Activated T-helper 1 cell treated with Interleukin-2 at 50 U/mL for 16 hours (primary cell): ENCODE results near the gene CPNE6.

Experiments
- DNase-seq: peaks from one replicate; pipeline ENCODE4 v3.0.0-alpha.2; 2020; ENCODE audit warnings: low read depth

The CPNE6 gene

DNA sequence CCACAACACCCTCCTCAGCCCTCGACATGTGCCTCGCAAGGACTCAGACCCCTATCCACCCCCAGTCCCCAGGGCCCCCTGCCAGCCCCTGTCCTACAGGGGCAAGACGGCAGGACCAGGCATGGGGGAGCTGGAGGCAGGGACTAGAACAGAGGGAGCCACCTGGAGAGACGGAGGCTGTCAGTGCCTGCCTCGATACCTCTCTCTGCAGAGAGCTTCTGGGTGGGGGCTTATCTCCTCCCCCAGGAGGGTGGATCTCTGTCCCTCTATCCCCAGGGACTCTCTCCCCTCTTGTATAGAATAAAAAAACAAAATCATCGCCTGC lies 2.0 kb upstream of the CPNE6 start:
- DNase-seq, result no peak

- no peak for DNase-seq
Observed at GRCh38 chr14:24070285-24071143, 848 bp upstream of the CPNE6 start.

DNA sequence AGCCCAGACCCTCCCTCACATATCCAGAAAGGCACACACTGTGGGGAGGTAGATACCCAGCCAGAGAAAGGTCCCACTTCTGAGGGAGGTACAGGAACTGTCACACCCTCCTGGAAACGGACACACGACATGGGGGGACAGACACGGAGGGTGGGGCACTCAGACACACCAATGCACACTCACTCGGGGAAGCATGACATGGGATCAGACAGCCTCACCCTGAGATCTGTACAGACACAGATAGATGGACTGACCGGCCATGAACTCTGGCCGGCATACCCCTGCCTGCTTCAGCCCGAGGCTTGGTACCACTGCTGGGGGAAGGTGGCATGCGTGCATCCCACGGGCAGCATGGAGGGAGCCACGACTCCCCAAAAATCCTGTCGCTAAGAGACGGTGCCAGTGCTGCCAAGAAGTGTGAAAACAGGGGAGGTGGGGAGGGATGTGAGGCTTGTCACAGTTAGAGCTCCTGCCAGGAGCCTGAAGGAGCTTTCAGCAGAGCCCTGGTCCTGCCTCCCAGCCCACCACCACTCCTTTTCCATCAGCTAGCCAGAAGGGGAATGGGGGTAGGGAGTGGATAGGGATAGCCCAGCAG lies 571 bp downstream of the CPNE6 start:
- DNase-seq, result no peak

- DNase-seq, result no peak
Observed at GRCh38 chr14:24072436-24072835, 1.1 kb downstream of the CPNE6 start.

DNA sequence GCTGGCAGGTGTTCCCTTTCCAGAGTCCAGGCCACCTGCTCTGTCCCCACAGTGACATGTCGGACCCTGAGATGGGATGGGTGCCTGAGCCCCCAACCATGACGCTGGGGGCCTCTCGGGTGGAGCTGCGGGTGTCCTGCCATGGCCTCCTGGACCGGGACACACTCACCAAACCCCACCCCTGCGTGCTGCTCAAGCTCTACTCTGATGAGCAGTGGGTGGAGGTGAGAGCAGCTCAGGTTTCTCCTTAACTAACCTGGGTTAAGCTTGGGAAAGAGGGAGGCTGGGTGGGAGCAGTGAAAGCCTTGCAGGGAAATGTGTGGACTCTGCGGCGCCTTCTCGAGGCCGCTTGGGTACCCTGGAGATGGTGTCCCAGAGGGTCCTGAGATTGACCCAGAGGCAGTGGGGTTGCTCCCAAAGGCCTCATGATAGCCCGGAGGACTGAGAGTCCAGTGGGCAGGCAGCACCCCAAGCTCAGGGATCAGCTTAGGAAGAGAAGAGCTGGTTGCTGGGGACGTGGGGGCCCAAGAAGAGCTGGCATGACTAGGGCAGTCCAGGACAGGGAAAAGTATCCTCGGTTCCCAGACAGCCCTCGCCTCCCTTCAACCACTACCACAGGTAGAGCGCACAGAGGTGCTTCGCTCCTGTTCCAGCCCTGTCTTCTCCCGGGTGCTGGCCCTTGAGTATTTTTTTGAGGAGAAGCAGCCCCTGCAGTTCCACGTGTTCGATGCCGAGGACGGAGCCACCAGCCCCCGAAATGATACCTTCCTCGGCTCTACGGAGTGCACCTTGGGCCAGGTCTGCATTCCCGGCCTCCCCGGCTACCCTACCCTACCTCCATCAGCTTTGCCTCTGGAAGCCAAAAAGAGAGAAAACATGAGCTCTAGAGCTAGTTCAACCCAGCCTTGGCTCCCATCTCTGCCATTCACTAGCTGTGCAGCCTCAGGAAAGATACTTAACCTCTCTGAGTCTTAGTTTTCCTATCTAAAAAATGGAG lies 1.8 kb downstream of the CPNE6 start:
- no peak for DNase-seq

- no peak for DNase-seq
Observed at GRCh38 chr14:24074625-24075484, 3.5 kb downstream of the CPNE6 start.

- DNase-seq, result no peak
Observed at GRCh38 chr14:24075485-24076301, 4.3 kb downstream of the CPNE6 start.

GRCh38 chr14:24076302-24076601 lies 4.9 kb downstream of the CPNE6 start:
- DNase-seq, result no peak

DNA sequence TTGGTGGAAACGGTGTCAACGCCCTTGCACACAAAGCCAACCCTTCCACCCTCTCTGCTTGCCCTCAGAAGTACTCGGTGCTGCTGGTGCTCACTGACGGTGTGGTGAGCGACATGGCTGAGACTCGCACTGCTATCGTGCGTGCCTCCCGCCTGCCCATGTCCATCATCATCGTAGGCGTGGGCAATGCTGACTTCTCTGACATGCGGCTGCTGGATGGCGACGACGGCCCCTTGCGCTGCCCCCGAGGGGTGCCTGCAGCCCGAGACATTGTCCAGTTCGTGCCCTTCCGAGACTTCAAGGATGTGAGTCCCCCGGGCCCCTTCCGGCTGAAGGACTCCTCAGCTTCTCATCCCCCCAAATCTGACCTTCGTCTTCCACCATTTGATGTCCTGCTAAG lies 5.7 kb downstream of the CPNE6 start:
- no peak for DNase-seq

GRCh38 chr14:24078146-24078545 lies 6.8 kb downstream of the CPNE6 start:
- DNase-seq, result no peak

GRCh38 chr14:24079491-24080141 lies 8.3 kb downstream of the CPNE6 start:
- no peak for DNase-seq

DNA sequence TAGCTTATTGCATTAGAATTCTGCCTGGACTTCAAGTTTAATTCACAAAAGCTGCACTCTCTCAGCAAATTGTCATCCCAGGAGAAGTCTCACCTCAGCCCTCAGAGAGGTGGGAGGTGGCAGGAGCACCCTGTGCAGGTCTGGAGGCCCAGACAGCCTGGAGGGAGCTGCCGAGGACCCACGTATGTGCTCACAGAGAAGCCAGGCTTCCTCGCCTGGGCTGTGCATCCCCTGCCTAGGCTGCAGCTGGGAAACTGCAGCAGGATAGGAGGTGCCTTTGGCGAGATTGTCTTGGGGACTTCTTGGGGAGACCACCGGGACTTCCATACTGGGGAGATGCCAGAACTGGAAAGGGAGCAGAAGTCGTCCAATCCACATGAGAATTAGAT lies 8.8 kb downstream of the CPNE6 start:
- DNase-seq, result no peak

- DNase-seq, result peak; percentile 52
Observed at GRCh38 chr14:24080888-24081738, 9.8 kb downstream of the CPNE6 start.

GRCh38 chr14:24081739-24082211 lies 10.4 kb downstream of the CPNE6 start:
- no peak for DNase-seq

DNA sequence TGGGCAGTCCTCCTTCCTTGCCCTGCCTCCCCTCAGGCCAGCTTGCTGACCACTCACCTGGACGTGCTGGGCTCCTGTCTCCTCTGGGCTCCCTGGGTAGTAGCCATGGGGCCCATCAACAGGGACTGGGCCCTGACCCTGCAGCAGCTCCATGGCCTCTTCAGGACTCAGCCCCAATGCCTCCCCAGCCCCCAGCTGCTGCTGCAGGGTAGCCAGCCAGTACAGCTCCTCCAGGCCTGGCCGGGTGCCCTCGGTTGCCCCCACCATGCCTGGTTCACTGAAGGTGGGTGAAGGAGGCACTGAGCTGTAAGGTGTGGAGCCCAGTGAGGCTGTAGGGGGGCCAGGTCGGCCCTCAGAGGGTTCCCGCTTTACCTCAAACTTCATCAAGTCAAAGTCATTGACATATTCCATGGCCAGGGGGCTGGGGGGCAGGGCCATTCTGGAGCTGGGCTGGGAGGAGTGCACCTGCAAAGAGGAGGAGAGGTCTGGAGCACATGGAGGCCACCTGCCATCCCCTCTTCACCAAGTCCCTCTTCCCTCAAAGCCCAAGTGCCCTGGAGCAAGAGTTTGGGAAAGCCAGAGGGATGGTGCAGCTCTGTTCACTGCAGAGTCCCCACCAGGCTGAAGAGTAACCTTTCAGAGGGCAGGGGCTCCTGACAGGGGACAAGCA lies 11.2 kb downstream of the CPNE6 start:
- DNase-seq, result no peak

GRCh38 chr14:24083462-24083861 lies 12.1 kb downstream of the CPNE6 start:
- no peak for DNase-seq

DNA sequence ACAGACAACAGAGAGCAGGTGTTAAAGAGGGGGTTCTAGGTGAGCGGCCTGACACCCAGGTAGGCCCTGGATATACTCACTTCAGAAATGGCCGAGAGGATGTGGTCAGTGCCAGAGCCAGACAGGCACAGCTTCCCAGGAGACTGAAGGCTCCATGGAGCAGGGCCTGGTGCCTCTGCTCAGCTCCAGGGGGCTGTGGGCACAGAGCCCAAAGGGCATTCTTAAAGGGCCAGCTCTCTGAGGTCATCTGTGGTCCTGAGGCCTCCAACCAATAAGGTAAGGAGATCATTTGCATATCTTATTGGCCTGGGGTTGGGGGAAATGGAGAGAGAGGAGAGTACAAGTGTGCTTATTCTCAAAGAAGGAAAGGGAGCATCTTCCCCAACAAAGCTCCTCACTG lies 13.1 kb downstream of the CPNE6 start:
- DNase-seq, result no peak

DNA sequence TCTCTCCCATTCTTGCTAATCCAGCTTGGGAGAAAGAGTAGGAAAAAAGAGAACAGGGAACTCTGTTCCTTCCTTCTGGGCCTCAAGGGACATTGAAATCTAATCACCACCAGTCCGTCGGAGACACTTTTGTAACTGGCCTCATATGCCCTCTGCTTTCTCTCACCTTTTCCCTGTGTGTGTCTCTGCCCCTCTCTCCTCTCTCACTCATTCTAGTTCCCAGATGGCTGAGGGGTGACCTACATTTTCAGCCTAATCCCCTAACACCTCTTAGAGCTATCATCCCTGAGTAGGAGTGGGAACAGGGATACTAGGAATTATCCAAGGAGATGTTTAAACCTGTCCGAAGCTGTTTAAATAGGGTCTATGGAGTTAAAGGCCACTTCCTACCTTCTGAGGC lies 13.9 kb downstream of the CPNE6 start:
- no peak for DNase-seq
